BE2C (cell line): ENCODE results near the gene ZNF432.

Experiments
- DNase-seq: peaks from one replicate; pipeline ENCODE4 v3.0.0-alpha.2; 2020
- H3K27me3 ChIP-seq: fragments of 250-450 bp; sonication (Bioruptor Pico); 2 replicates; pipeline ENCODE4 v1.5.1; 2020; ENCODE audit warnings: mild to moderate bottlenecking
- H3K36me3 ChIP-seq: fragments of 250-450 bp; sonication (Bioruptor Pico); 2 replicates; pipeline ENCODE4 v1.5.1; 2020; ENCODE audit warnings: mild to moderate bottlenecking
- H3K4me1 ChIP-seq: fragments of 250-450 bp; sonication (Bioruptor Pico); 2 replicates; pipeline ENCODE4 v1.5.1; 2020
- H3K4me3 ChIP-seq: 2 replicates; pipeline ENCODE4 v1.5.1; 2011; ENCODE audit warnings: low read depth, low read length
- H3K9me3 ChIP-seq: fragments of 250-450 bp; sonication (Bioruptor Pico); 2 replicates; pipeline ENCODE4 v1.5.1; 2020
- TF ChIP-seq, protein P1 (sequence below): IDR thresholded peaks from 2 replicates; pipeline ENCODE4 v1.5.1; 2012; ENCODE audit warnings: mild to moderate bottlenecking, low read depth, low read length

ZNF432 gene

DNA sequence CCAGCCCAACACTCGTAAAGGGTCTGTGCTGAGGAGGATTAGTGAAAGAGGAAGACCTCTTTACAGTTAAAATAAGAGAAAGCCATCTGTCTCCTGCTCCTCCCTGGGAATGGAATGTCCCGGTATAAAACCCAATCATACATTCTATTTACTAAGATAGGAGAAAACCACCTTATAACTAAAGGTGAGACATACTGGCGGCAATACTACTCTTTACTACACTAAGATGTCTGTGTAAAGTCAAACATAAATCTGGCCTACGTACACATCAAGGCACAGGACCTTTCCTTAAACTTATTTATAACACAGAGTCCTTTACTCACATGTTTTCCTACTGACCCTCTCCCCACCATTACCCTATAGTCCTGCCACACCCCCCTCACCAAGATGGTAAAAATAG, 65.3 kb downstream of the ZNF432 start:
- Histone ChIP-seq H3K4me3 (no peak overlapping the region), H3K36me3 (no peaks in the 10 kb centered on the region; the same call in 1 of the 2 replicates), H3K27me3 (no peaks in the 10 kb centered on the region), H3K9me3 (peaks cover 7% of the 10 kb centered on the region; the same call in 1 of the 2 replicates), H3K4me1 (no peaks in the 10 kb centered on the region)
- DNase-seq: no peak
- TF ChIP-seq, protein P1, sequence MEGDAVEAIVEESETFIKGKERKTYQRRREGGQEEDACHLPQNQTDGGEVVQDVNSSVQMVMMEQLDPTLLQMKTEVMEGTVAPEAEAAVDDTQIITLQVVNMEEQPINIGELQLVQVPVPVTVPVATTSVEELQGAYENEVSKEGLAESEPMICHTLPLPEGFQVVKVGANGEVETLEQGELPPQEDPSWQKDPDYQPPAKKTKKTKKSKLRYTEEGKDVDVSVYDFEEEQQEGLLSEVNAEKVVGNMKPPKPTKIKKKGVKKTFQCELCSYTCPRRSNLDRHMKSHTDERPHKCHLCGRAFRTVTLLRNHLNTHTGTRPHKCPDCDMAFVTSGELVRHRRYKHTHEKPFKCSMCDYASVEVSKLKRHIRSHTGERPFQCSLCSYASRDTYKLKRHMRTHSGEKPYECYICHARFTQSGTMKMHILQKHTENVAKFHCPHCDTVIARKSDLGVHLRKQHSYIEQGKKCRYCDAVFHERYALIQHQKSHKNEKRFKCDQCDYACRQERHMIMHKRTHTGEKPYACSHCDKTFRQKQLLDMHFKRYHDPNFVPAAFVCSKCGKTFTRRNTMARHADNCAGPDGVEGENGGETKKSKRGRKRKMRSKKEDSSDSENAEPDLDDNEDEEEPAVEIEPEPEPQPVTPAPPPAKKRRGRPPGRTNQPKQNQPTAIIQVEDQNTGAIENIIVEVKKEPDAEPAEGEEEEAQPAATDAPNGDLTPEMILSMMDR: no peak
